GM20431 (cell line): ENCODE data around the gene DDX1.

ENCODE experiments used
- in situ Hi-C: fragments of 300-500 bp; cut with MseI, MboI; formaldehyde crosslinking; loops from one replicate; pipeline ENCODE4 v1.15.0; 2020; ENCODE audit warnings: low sequenced_read_pairs; ENCODE audit not compliant: unreplicated experiment

The DDX1 gene

DNA sequence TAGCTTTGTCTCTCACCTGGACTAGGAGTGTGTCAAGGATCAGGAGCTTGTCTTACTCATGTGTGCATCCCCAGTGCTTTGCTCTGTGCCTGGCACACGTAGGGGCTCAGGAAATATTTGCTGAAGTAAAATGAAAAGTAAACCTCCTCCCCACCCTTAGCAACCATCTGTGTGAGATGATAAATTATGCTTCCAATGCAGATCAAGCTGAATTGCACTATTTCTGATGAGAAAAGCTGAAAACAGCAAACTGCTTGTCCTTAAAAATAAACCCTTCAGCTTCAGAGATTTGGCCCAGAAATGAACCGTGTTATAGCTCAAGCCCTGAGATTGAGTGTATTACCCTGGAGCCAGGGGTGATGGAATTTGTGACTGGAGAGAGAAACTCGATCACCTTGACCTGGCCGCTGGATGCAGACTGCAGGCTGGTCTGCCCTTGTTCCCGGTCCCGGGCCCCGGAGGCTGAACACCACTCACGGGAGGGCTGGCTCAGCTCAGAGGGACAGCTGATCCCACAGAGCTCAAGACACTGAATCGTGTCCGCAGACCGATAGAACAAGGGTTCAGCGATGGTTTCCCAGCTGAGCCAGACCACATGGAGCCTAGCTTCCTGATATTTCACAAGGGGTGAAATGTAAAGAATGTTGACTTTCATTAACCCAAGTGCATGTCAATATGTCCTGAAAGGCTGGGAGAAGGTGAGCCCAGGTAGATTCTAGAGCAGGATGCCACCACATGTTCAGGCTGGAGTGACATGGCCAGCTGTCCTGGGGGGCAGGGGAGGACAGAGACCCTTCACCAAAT lies 50.5 kb downstream of the DDX1 start:
- in situ Hi-C loops = no loop called here

DNA sequence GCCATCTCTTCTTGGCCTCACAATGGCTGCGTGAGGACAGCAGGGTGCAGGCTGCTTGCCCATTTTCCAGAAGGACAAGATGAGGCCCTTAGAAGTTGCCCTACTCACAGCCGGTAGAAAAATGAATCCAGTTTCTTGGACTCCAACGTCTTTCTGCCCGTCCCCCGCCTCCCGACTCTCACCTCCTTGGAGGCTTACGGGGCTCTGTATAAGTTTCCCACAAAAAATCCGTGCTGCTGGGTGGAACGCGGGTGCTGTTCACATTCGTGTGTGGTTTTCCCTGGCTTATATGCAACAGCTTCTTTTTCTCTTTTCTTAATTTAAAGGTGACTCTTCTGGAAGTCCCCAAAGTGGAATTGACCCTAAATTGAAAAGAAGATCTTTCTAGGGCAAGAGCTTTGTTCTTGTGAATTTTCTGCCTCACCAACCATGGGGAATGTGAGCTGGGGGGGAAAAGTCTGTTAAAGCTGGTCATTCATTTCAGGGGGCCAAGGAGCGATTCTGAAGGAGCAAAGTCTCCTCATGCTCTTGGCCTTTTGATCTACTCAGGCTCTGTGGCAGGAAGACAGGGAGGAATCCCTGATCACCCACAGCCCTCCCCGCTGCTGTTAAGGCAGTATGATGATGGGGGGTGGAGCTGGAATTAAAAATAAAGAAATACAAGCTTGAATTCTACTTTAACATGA lies 51.3 kb downstream of the DDX1 start:
- in situ Hi-C loops = no loop called here

DNA sequence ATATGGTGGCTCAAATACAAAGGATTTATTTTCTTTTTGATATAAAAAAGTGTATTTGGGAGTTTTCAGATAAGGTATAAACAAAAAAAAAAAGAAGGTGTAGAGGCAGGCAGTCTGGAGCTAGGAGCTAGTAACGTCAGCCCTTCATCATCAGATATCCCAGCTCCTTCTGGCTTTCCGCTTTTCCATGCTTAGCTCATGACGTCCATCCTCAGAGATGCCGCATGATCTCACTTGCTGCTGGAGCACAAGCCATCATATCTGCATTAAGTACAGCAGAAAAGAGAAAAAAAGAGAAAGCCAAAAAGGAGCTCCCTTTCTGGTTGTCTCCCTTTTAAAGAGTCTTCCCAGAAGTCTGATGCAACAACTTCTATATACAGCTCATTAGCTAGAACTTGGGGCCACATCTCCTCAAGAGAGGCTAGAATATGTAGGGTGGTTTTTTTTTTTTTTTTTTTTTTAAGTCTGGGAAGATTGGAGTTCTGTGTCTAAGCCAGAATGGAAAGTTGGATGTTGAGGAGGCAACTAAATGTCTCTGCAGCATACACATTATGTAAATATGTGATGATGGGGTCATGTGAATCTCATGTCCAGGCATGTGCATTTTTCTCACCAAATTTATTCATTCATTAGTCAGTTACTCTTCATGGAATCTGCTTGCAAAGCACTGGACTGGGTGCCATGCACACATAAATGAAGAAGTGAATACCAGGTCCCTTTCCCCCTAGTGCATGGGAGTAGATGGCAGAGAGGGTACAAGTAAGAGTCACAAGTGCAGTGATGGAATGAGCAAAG lies 52.3 kb downstream of the DDX1 start:
- in situ Hi-C loops = no loop called here

DNA sequence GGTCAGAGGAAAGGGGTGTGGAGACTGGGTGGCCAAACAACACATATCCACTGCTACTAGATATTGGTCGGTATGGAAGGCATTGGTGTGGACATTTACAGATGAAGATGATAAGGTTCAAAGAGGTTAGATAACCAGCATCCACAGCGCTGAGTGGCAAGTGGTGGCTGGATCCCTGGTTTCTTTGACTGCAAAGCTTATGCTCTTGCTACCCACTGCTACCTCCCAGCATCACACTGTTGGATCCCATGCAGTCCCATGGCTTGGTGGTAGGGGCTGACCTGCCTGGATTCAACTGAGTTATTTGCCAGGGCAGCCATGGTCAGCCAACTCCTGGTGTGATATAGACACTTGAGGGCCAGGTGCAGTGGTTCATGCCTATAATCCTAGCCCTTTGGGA lies 53.6 kb downstream of the DDX1 start:
- in situ Hi-C loops = no loop called here

DNA sequence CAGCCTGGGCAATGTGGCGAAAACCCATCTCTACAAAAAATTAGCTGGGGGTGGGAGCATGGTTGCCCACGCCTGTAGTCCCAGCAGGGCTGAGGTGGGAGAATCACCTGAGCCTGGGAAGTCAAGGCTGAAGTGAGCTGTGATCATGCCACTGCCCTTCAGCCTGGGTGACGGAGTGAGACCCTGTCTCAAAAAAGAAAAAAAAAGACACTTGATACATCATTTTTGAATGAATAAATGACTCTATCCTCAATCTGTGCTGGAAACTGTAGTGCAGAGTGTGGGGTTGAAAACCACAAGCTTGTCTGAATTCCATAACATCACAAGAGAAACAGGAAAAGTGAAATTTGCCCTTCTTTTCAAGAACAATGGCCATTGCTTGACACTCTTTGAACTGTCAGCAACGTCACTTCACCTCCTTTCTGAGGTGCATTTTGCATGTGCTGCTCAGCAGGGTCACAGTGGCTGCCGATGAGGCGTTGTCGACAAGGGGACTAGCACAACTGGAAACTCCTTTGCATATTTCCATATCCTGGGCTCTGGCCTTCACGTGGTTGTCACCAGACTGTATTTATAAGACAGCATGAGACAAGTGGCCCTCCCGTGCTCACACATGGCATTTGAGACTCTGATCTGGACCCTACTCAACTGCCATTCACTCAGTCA lies 54.2 kb downstream of the DDX1 start:
- in situ Hi-C loops = no loop called here

DNA sequence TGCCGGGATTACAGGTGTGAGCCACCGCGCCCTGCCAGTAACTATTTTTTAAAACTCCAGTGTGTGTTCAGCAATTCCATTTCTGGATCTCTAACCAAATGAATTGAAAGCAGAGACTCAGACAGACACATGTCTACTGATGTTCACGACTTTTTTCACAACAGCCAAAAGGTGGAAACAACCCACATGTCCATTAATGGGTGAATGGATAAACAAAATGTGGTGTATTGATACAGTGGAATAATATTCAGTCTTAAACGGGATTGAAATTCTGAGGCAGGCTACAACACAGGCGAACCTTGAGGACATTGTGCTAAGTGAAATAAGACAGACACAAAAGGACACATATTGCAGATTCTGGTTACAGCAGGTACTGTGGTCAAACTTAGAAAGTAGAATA lies 55.0 kb downstream of the DDX1 start:
- in situ Hi-C loops = no loop called here

DNA sequence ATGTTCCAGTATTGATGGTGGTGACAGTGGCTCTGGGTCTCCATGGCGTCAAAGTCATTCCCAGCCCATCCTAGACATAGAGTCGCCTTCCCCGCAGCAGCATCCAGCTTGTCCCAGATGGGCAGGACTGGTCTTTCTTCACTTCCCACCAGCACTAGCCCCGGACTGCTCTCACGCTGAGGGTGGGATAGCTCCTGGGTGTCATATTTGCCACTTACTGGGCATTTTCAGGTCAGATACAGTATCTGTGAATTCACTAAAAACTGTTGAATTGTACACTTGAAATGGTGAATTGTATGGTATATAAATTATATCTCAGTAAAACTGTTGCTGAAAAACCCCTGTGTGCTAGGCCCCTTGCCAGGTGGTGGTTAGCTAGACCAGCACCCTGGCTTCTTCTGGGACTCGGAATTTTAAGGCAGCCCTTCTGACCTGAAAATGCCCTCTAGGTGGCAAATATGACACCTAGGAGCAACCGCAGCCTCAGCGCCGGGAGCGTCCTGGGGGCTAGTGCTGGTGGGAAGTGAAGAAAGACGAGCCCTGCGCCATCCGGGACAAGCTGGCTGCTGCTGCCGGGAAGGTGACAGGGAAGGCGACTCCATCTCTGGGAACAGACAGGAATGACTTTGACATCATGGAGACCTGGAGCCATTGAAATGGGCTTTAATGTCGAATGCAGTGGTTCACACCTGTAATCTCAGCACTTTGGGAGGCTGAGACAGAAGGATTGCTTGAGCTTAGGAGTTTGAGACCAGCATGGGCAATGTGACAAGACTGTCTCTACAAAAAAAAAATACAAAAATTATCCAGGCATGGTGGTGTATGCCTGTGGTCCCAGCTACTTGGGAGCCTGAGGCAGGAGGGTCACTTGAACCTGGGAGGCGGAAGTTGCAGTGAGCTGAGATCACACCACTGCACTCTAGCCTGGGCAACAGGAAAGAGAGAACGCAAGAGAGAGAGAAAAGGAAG lies 56.2 kb downstream of the DDX1 start:
- in situ Hi-C loops = no loop called here

DNA sequence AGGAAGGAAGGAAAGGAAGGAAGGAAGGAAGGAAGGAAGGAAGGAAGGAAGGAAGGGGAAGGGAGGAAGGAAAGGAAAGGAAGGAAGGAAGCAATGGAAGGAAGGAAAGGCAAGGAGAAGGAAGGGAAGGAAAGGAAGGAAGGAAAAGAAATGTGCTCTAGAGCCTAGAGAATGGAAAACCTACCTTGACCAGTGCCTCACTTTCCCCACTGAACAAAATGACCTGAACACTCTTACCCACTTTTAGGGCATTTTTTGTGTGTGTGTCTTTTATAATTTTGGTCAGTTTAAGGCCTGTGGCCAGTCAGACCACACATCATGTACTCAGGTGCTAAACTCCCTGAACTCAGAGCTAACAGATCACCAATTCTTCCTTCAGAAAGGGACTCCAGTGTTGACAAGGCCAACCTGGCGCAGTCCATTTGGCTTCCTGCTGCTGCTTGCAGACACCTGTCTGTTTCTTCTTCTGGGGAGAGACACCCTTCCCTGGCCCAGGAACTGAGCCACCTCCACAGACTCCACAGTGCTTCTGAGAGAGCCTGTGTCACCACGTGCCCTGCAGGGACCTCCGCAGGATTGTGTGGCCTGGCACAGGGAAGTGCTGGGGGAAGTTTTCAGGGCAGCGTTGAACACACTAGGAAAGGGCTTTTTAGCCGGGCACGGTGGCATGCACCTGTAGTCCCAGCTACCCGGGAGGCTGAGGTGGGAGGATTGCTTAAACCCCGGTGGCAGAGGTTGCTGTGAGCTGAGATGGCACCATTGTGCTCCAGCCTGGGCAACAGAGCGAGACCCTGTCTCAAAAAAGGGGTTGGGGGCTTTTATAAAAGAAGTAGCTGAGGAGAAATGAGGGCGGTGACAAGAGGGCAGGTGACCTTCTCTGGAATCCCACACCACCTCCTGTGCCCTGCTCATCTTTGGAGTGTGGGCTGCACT lies 57.2 kb downstream of the DDX1 start:
- in situ Hi-C loops = no loop called here

DNA sequence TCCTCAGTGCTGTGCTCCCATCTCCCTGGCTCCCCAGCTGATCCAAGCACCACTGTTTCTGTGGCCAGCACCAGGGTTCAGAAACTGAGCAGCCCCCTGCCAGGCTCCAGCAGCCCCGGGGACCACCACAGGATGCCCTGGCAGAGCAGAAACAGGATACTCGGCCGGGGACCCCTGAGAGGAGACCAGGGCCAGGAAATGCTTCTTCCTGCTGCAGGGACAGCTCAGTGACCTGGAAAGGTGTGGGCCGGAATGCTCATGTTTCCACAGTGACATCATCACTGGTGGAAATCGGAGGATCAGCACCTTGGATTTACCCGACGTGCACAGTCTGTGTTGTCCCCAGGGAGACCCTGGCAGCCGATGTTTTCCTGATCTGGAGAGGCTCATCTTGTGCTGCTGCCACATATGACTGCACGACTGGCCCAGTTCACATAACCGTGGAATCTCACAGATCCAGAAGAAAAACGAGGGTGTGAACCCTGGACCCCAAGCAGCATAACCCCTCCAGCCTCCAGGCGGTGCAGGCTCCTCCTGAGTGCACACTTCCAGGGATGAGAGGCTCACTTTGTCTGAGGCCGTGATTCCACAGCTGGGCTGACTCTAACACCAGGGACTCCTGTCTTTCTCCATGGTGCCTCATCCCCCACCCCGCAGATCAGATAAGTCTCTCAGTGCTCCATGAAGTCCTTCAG lies 58.0 kb downstream of the DDX1 start:
- in situ Hi-C loops = no loop called here

DNA sequence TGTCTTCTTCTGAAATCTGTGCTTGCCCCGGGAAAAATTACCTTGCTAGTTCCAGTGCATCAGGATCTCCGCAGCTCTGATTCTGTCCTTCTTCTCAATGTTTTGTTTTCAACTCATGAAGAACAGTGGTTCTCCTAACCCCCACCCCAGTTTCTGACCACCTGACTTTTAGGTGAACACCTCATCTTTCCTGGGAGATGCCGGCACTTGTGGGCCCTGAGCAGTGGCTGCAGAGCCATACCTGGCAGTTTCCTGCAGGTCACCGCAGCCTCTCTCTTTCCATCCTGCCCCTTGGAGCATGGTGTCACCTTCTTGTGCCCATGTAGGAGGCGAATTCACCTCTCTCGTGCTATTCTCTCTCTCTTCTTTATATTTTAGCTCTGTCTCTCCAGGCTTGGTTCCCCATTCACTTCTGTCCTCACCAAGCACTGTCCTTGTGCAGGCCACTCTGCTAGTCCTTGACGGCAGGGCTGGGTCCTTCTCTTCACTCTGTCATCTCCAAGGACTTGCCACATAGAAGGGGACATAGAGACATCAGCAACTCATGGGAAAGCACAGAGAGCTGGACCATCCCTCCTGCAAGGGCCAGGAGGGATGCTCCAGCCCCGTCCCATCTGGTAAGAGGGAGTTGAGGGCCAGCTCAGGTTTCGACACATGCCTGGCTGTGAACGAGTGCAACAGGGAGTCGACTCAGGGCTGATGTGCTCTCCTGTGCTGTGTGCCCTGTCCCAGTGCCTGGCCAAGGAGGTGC lies 59.1 kb downstream of the DDX1 start:
- in situ Hi-C loops = no loop called here

DNA sequence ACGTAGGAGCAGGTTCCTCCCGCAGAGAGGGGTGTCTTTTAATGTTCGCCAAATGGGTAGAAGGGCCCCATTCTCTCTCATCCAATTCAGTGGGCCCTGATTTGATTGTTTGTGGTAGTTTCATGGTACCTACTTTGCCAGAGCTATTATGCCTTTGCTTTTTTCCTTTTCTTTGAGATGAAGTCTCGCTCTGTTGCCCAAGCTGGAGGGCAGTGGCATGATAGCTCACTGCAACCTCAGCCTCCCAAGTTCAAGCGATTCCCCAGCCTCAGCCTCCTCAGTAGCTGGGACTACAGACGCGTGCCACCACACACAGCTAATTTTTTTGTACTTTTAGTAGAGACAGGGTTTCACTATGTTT lies 59.7 kb downstream of the DDX1 start:
- in situ Hi-C loops = no loop called here

DNA sequence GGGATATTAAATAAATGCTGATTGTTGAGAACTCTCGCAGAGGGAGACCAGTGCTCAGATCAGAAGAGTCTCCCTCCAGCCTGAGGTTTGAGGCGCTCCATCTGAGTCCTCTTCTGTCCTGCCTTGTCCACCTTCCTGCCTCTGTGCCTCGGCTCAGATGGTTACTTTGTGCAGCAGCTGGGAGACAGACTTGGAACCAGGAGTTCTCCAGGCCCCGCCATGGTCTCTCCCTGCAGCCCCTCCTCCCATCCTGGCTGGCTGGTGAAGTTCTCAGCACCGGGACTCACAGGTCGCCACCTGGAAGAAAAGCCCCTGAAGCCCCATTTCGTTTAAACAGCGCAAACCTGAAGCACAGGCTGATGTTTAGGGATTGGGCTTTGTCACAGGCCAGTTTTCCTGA lies 60.6 kb downstream of the DDX1 start:
- in situ Hi-C loops = no loop called here

DNA sequence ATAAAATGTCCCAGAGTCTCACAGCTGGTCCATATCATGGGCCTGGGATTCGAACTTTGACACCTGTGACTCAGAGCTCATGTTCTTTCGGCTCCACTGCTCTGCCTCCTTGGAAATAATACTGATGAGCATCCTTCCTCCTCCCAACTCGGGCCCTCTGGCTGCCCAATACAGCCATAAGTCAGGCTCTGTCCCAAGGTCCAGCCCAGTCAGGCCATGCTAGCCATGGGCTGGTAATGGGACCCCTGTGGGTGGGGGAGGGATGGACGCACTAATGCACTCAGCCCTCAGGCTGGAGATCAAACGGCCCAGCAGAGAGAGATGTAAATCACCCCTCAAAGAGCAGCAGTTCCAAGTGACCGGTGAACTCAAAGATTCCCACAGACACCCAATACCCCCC lies 61.1 kb downstream of the DDX1 start:
- in situ Hi-C loops = no loop called here

DNA sequence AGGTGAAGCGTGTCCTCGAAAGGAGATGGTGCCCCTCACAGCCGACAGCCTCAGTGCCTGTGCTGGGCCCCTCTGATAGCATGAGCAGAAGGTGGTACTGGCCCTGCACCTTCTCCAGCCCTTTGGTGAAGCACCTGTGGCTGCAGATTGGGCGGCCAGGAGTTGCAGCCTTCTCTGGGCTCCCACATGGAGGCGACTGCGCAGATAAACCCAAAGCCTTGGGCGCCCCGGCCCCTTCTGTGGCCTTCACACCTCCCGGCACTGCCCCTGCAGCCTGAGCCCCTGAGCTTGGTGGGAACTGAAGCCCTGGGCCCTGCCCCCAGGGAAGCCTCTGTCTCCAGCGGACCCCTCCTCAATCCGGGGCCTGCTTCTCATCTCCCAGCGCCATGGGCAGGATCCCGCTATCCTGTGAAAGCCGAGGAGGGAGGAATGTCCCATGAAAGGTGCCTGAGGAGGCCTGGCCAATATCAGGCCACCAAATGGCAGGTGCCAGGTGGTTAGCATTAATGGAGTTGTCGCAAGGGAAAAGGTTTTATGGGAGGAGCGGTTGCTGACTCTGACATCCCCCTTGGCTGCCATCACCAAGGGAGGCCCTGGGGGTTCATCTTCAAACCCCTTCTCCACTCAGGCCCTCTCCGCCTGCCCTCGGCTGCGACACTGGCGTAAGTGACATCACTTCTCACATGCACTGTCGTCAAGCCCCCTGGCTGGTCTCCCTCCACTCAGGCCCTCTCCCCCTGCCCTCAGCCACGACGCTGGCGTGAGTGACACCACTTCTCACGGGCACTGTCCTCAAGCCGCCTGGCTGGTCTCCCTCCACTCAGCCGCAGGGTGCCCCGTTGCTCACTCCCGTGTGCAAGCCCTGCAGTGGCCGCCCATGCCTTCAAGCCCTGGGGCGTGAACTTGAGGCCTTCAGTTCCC lies 62.4 kb downstream of the DDX1 start:
- in situ Hi-C loops = no loop called here

DNA sequence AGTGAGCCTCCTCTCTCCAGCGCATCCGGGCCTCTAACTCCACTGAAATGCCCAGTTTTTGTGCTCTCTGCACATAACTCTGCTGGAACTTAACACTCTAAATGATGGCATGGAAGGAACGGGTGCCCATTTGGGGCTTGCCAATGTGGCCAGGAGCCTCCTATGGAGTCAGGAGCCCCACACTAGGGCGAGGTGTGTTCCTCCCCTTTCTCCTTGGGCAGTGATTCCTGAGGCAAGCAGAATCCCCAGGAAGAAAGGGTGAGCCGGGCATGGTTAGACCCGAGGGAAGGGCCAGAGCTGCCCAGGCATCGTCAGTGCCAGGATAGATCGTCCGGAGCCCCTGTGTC lies 63.0 kb downstream of the DDX1 start:
- in situ Hi-C loops = no loop called here
